ENCODE data around the gene ZNF483.

DNA sequence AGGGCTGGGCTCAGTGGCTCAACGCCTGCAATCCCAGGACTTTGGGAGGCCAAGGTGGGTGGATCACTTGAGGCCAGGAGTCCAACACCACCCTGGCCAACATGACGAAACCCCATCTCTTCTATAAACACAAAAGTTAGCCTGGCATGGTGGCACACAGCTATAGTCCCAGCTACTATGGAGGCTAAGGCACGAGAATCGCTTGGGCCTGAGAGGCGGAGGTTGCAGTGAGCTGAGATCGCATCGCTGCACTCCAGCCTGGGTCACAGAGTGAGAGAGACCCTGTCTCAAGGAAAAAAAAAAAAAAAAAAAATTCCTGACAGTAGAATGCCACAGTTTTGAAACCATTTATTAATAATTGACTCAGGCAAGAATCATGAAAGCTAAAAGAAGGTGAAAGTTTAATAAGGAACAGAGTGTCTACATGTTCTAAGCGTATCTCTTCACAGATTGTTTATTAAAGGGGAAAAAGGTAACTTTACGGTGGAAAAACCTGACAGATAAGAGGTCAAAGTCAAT, 80.1 kb downstream of the ZNF483 start:
- TF ChIP-seq, protein P1, sequence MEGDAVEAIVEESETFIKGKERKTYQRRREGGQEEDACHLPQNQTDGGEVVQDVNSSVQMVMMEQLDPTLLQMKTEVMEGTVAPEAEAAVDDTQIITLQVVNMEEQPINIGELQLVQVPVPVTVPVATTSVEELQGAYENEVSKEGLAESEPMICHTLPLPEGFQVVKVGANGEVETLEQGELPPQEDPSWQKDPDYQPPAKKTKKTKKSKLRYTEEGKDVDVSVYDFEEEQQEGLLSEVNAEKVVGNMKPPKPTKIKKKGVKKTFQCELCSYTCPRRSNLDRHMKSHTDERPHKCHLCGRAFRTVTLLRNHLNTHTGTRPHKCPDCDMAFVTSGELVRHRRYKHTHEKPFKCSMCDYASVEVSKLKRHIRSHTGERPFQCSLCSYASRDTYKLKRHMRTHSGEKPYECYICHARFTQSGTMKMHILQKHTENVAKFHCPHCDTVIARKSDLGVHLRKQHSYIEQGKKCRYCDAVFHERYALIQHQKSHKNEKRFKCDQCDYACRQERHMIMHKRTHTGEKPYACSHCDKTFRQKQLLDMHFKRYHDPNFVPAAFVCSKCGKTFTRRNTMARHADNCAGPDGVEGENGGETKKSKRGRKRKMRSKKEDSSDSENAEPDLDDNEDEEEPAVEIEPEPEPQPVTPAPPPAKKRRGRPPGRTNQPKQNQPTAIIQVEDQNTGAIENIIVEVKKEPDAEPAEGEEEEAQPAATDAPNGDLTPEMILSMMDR (IDR thresholded peaks at IDR 0.05; ENCODE audit: low read length) = no peak
- TF ChIP-seq EZH2 (IDR thresholded peaks at IDR 0.05; ENCODE audit: borderline replicate concordance, low read length) = no peak

Data from OCI-LY1 (cell line).